Measurements from ENCODE around the gene GZMM. TPM values are rescaled to one million over a fixed set of nuclear protein-coding genes. Genes with fewer than 3 reads are reported as not detected.

Gene GZMM
- total and polyA plus RNA-seq, 2 of the 13 experiments (the other 11 are each of a cell fraction or from before 2014, with no cell fraction given), result 0.07 TPM; not detected in 1

DNA sequence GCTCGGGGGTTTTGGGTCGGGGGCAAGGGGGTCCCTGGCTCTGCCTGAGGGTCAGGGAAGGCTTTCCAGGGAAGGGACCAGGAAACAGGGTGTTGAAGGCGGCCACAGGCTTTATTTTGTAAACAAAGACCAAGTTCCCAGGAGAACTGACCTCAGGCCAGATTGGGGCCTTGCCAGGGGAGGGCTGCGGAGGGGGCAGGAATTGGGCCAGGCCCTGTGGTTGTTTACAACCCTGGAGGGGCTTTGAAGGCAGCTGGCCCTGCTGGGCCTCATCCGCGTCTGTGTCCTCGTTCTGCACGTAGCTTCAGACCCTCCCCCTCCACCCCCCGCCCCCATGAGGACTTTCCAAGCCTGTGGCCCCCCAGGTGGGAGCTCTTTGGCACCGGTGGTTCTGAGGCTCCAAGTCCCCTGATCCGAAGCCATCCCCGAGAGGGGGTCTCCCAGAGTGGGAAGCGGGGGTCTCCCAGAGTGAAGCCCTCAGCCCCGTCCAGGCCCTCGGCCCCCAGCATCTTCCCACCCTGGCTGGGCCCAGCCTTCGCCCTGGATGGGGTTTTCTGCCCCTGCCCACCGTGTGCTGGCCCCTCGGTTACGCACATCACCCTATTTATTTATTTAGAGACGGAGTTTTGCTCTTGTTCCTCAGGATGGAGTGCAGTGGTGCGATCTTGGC is 15.1 kb downstream of the GZMM start (continued):
- TF ChIP-seq PHF21A (CRISPR knock-in tag; IDR thresholded peaks at IDR 0.05), result peak; percentile 62

DNA sequence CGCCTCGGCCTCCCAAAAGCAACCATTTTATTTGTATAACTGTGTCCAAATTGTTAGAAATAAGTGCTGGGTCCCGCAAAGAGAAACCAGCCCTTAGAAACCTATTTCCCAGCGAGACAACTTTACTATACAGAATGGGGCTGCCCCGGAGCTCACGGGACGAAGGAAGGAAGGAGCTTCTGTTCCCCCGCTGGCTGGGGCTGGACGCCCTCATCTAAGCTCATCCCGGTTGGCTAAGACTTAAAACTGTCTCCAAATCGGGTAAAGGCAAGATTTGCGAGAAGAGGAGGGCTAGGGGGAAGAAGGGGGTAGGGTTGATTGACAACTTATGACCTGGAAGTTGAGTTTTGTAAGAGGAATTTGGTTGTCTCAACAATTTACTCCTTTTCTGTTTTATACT is 16.3 kb downstream of the GZMM start:
- H3K4me3 ChIP-seq (replicated peaks in 1 of 3; ENCODE audit: insufficient read depth in 1 of 3, low read depth in 2 of 3, low read length in 3 of 3), result no peak overlapping the region
- FAIRE-seq, result no peak
- no peak overlapping the region for H2AFZ ChIP-seq (ENCODE audit: low read length)
- in situ Hi-C loops (cut with HindIII; ENCODE audit: extremely low pct_ligation_motif_present, low pct_unique_long_range_greater_than_20kb), result no loop called here
- POLR2A ChIA-PET, result no interaction called here
- intact Hi-C loops (cut with micrococcal nuclease; ENCODE audit: unreplicated experiment), result no loop called here
- H3K79me2 ChIP-seq (ENCODE audit: insufficient read depth, low read length), result no peaks in the 10 kb centered on the region
- TF ChIP-seq ZNF878 (CRISPR knock-in tag; IDR thresholded peaks at IDR 0.05) (no peak), ZNF225 (CRISPR knock-in tag; IDR thresholded peaks at IDR 0.05) (no peak)
- no peak for ATAC-seq
- H3K27ac ChIP-seq (ENCODE audit: extremely low read length, insufficient read depth, low read length), result no peak overlapping the region
- H4K20me1 ChIP-seq (ENCODE audit: insufficient read depth, low read length), result no peaks in the 10 kb centered on the region
- no TSS peak for BruUV-seq (replicated peaks)
- H3K4me1 ChIP-seq (ENCODE audit: insufficient read depth, low read length), result peaks cover 50% of the 10 kb centered on the region
- H3K36me3 ChIP-seq (replicated peaks in 1 of 2; ENCODE audit: control insufficient read depth in 1 of 2, insufficient read depth in 2 of 2, low read length in 2 of 2), result no peaks in the 10 kb centered on the region
- no peak overlapping the region for H3K9ac ChIP-seq (ENCODE audit: insufficient read depth, low read depth, low read length)
- H3K27me3 ChIP-seq (ENCODE audit: control insufficient read depth in 1 of 2, insufficient read depth in 2 of 2, low read length in 2 of 2), result no peaks in the 10 kb centered on the region; a peak in 1 of 5 replicates
- H3K9me3 ChIP-seq (ENCODE audit: low read length), result no peaks in the 10 kb centered on the region
- 92% methylated on average over 12 of the region's 12 CpGs for WGBS (ENCODE audit: low lambda C conversion rate)
- DNase-seq (ENCODE audit: low spot score), result no peak
- no peak overlapping the region for H3K4me2 ChIP-seq (ENCODE audit: low read depth, low read length)
- CTCF ChIA-PET (ENCODE audit: low intra/inter-chr PET ratio, low total read pairs), result no interaction called here

DNA sequence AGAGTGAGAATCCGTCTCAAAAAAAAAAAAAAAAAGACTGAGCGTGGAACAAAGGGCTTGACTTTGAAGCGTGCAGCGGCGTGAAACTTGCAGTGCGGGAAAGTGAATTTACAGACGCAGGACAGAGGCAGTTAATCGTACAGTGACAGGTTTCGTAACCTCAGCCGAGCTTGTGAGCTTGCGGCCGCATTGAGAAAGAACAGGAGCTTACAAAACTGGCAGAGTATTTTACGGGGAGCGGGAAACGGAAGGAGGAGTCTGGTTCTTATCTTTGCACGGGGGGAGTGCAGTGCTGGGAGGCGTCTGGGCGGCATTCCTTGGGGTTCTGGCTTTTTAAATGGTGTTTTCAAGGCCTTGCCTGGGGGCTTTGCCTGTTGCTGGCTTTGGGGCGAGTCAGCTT is 22.6 kb downstream of the GZMM start:
- in situ Hi-C loops (cut with HindIII; ENCODE audit: extremely low pct_ligation_motif_present, low pct_unique_long_range_greater_than_20kb), result no loop called here
- ChIA-PET POLR2A (interaction anchor here (0.8 to 1.6 kb wide), 4 partner anchors 8 to 67 kb away, joined by 3 to 16 read pairs (median 4); partner anchors contain the start of gene POLRMT), CTCF (ENCODE audit: low intra/inter-chr PET ratio, low total read pairs) (no interaction called here)
- H3K4me1 ChIP-seq (ENCODE audit: insufficient read depth, low read length), result peaks cover 27% of the 10 kb centered on the region
- ATAC-seq (peak; percentile 40; the same call in 1 of the 3 replicates), DNase-seq (ENCODE audit: low spot score) (peak; percentile 81), FAIRE-seq (peak; percentile 69)
- no peaks in the 10 kb centered on the region for H3K36me3 ChIP-seq (replicated peaks in 1 of 2; ENCODE audit: control insufficient read depth in 1 of 2, insufficient read depth in 2 of 2, low read length in 2 of 2)
- no peaks in the 10 kb centered on the region for H3K9me3 ChIP-seq (ENCODE audit: low read length)
- no peaks in the 10 kb centered on the region for H3K27me3 ChIP-seq (ENCODE audit: control insufficient read depth in 1 of 2, insufficient read depth in 2 of 2, low read length in 2 of 2)
- peaks cover 3% of the 10 kb centered on the region for H3K79me2 ChIP-seq (ENCODE audit: insufficient read depth, low read length)
- 52% methylated on average over 19 of the region's 19 CpGs for WGBS (ENCODE audit: low lambda C conversion rate)
- peak overlapping the region in 1 of 3 experiments; percentile 5; a peak in 1 of 6 replicates for H3K4me3 ChIP-seq (replicated peaks in 1 of 3; ENCODE audit: insufficient read depth in 1 of 3, low read depth in 2 of 3, low read length in 3 of 3)
- H3K9ac ChIP-seq (ENCODE audit: insufficient read depth, low read depth, low read length), result no peak overlapping the region
- H2AFZ ChIP-seq (ENCODE audit: low read length), result no peak overlapping the region
- peak overlapping the region; percentile 36 for H3K4me2 ChIP-seq (ENCODE audit: low read depth, low read length)
- intact Hi-C loops (cut with micrococcal nuclease; ENCODE audit: unreplicated experiment), result loop anchor here (1.0 kb wide), 1 partner anchor 10 kb away; no protein-coding TSS in a partner anchor
- no TSS peak for BruUV-seq (replicated peaks)
- peak overlapping the region; percentile 53 for H3K27ac ChIP-seq (ENCODE audit: extremely low read length, insufficient read depth, low read length)
- H4K20me1 ChIP-seq (ENCODE audit: insufficient read depth, low read length), result no peaks in the 10 kb centered on the region
- TF ChIP-seq ZNF598 (CRISPR knock-in tag; IDR thresholded peaks at IDR 0.05; ENCODE audit: borderline replicate concordance), result no peak
- TF ChIP-seq, protein P1, sequence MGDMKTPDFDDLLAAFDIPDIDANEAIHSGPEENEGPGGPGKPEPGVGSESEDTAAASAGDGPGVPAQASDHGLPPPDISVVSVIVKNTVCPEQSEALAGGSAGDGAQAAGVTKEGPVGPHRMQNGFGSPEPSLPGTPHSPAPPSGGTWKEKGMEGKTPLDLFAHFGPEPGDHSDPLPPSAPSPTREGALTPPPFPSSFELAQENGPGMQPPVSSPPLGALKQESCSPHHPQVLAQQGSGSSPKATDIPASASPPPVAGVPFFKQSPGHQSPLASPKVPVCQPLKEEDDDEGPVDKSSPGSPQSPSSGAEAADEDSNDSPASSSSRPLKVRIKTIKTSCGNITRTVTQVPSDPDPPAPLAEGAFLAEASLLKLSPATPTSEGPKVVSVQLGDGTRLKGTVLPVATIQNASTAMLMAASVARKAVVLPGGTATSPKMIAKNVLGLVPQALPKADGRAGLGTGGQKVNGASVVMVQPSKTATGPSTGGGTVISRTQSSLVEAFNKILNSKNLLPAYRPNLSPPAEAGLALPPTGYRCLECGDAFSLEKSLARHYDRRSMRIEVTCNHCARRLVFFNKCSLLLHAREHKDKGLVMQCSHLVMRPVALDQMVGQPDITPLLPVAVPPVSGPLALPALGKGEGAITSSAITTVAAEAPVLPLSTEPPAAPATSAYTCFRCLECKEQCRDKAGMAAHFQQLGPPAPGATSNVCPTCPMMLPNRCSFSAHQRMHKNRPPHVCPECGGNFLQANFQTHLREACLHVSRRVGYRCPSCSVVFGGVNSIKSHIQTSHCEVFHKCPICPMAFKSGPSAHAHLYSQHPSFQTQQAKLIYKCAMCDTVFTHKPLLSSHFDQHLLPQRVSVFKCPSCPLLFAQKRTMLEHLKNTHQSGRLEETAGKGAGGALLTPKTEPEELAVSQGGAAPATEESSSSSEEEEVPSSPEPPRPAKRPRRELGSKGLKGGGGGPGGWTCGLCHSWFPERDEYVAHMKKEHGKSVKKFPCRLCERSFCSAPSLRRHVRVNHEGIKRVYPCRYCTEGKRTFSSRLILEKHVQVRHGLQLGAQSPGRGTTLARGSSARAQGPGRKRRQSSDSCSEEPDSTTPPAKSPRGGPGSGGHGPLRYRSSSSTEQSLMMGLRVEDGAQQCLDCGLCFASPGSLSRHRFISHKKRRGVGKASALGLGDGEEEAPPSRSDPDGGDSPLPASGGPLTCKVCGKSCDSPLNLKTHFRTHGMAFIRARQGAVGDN (CRISPR knock-in tag; IDR thresholded peaks at IDR 0.05), result peak; percentile 27; the same call in 1 of the 2 replicates
- no peak for TF ChIP-seq ZNF747 (CRISPR knock-in tag; IDR thresholded peaks at IDR 0.05; ENCODE audit: borderline replicate concordance)
- no peak for TF ChIP-seq SMARCC2 (IDR thresholded peaks at IDR 0.05)
- TF ChIP-seq, protein P2, sequence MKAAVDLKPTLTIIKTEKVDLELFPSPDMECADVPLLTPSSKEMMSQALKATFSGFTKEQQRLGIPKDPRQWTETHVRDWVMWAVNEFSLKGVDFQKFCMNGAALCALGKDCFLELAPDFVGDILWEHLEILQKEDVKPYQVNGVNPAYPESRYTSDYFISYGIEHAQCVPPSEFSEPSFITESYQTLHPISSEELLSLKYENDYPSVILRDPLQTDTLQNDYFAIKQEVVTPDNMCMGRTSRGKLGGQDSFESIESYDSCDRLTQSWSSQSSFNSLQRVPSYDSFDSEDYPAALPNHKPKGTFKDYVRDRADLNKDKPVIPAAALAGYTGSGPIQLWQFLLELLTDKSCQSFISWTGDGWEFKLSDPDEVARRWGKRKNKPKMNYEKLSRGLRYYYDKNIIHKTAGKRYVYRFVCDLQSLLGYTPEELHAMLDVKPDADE (CRISPR knock-in tag; IDR thresholded peaks at IDR 0.05), result no peak
- peak; percentile 31; the same call in 1 of the 2 replicates for TF ChIP-seq RARA (CRISPR knock-in tag; IDR thresholded peaks at IDR 0.05)
- TF ChIP-seq ZNF207 (IDR thresholded peaks at IDR 0.05; ENCODE audit: borderline replicate concordance), result no peak
- TF ChIP-seq ETV5 (CRISPR knock-in tag; IDR thresholded peaks at IDR 0.05; ENCODE audit: borderline replicate concordance), result peak; percentile 31; the same call in 1 of the 2 replicates

Measured in HepG2 (cell line).